Coronary artery (tissue), 2 donors: Measurements from ENCODE around the gene FAM50B.

Experiments used
- DNase-seq: peaks from one replicate; pipeline ENCODE4 v3.0.0-alpha.2; 2017; ENCODE audit warnings: low spot score
- H3K27ac ChIP-seq, 2 donors: fragments of 200-600 bp; sonication (generic); one replicate each; pipeline ENCODE4 v1.5.1; 2016 to 2019
- H3K4me3 ChIP-seq: fragments of 200-600 bp; sonication (generic); 2 replicates; pipeline ENCODE4 v1.5.1; 2016; ENCODE audit warnings: mild to moderate bottlenecking, moderate library complexity
- TF ChIP-seq, protein P1 (sequence below): fragments of 200-600 bp; sonication (generic); IDR thresholded peaks from one replicate; pipeline ENCODE4 v1.5.1; 2019; ENCODE audit warnings: antibody characterized with exemption

FAM50B gene

GRCh38 chr6:3885262-3886036 is 36.3 kb downstream of the FAM50B start:
- TF ChIP-seq, protein P1, sequence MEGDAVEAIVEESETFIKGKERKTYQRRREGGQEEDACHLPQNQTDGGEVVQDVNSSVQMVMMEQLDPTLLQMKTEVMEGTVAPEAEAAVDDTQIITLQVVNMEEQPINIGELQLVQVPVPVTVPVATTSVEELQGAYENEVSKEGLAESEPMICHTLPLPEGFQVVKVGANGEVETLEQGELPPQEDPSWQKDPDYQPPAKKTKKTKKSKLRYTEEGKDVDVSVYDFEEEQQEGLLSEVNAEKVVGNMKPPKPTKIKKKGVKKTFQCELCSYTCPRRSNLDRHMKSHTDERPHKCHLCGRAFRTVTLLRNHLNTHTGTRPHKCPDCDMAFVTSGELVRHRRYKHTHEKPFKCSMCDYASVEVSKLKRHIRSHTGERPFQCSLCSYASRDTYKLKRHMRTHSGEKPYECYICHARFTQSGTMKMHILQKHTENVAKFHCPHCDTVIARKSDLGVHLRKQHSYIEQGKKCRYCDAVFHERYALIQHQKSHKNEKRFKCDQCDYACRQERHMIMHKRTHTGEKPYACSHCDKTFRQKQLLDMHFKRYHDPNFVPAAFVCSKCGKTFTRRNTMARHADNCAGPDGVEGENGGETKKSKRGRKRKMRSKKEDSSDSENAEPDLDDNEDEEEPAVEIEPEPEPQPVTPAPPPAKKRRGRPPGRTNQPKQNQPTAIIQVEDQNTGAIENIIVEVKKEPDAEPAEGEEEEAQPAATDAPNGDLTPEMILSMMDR: no peak
- no peak for DNase-seq
- Histone ChIP-seq H3K4me3 (no peak overlapping the region), H3K27ac (no peak overlapping the region)

GRCh38 chr6:3887150-3887700 is 38.1 kb downstream of the FAM50B start:
- TF ChIP-seq, protein P1: no peak
- H3K4me3 ChIP-seq: no peak overlapping the region
- DNase-seq: no peak
- peak overlapping the region in 1 of 2 donors; percentile 65 for H3K27ac ChIP-seq

DNA sequence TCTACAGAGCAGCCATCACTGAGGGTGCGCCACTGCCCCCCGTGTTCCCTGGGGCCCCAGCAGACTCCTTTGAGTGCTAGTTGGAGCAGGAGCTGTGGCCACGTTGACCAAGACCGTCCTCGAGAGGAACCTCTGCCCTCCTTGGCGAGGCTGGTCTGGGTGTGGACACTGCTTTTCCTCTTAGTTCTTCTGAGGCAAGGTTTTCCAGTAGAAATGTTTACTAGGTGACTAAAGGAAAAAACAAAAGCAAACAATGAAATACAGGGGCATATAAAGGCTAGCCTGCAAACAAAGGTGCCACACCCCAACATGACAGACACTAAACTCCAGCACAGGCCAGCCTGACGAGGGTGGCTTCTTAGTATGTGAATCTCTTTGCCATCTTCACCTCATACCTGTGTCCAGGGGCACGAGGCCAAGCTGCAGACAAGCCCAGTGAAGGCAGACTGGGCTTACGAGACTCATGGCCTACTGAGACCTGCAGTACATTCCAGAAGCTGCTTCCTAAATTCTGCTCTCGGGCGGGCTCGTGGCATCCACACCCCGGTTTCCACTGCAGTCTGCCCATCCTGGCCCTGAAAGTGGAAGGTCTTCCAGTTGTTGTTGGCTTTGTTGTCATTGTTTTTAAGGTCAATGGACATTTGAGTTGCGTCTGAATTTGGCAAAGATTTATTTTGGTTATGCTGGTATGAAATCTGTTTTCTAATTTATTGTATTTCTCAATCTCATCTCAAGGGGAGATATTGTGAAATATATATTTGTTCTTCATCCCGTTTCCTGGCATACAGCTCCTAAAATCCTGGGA is 39.2 kb downstream of the FAM50B start:
- DNase-seq: peak; percentile 80
- Histone ChIP-seq H3K27ac (peak overlapping the region in 1 of 2 donors; percentile 65), H3K4me3 (no peak overlapping the region)
- TF ChIP-seq, protein P1: no peak

DNA sequence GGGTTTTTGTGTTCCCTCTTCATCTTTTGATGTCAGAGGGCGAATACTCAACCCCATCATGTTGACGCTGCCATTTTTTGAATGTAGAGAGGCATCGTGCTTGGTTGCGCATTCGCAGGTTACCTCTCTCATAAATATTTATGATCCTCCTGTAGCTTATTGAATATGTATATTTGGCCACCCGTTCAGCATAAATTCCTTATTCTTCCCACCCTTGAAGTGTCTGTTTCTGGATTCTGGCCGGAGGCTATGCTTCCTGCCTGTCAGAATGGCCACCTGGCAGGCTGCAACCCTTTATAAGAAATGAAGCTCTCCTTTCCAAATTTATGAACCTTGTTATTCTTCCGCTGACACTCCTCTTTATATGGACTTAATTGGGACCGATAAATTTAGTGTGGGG is 40.9 kb downstream of the FAM50B start:
- TF ChIP-seq, protein P1: no peak
- no peak overlapping the region for H3K27ac ChIP-seq
- no peak for DNase-seq
- no peak overlapping the region for H3K4me3 ChIP-seq

DNA sequence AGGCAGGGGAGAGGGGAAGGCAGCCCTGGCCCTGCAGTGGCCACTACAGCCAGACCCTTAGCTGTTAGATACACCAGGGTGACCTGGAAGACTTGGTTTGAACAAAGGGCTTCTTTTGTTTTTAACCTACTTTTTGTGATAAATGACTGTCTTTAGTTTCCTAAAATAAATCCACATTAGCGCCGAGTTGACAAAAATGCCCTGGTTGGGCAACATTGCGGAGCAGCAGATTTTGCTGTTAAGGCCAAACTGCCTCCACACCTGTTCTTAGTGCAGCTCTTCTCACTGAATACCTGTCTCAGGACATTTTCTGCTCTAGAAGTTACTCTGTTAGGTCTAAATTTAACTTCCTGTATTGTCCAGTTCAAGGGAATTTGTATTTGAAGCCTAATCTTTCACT is 42.7 kb downstream of the FAM50B start:
- TF ChIP-seq, protein P1: no peak
- H3K27ac ChIP-seq: no peak overlapping the region
- H3K4me3 ChIP-seq: no peak overlapping the region
- no peak for DNase-seq

GRCh38 chr6:3892603-3893002 is 43.4 kb downstream of the FAM50B start:
- H3K27ac ChIP-seq: peak overlapping the region in 1 of 2 donors; percentile 3
- no peak overlapping the region for H3K4me3 ChIP-seq
- TF ChIP-seq, protein P1: no peak
- DNase-seq: no peak
